KG1 (cell line): Measurements from ENCODE around the gene ACE.
"Not testable (repeated sequence)": the region's sequence is repeated elsewhere in the genome, so short reads cannot be mapped to it uniquely, and the experiment has no call there.

ENCODE experiments used
- DNase-seq: peaks from one replicate; lab custom pipeline; 2025; lab: John Stamatoyannopoulos, UW

ACE gene

DNA sequence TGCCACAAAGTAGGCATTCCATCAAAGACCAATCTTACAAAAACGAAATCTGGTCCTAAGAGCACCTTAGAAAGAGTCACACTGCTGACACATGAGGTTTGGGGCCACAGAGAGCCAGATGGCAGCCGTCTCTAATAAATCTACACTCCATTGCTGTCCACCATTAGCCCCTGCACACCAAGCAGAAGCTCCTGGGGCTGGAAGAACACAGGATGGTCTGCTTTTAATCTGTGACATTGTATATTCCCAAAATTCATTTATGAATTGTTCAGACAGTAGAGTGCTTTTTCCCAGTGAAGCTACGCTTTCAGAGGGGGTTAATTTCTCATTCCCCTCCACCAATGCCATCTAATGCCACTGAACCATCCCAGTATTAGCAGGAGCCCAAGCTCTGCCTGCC lies 32.4 kb upstream of the ACE start:
- no peak for DNase-seq

DNA sequence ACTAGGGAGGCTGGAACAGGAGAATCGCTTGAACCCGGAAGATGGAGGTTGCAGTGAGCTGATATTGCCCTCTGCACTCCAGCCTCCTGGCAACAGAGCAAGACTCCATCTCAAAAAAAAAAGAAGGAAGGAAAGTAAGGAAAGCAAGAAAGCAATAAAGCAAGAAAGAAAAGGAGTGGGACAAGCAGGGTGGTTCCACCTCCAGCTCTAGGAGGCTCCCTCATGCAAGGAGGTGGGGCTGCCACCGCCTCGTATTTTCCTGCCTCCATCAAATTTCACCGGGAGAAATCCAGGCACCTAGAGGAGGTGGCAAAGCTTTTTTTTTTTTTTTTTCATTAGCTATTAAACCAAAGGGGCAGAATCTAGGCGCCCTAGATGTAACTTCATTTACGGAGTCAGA lies 31.8 kb upstream of the ACE start:
- no peak for DNase-seq

DNA sequence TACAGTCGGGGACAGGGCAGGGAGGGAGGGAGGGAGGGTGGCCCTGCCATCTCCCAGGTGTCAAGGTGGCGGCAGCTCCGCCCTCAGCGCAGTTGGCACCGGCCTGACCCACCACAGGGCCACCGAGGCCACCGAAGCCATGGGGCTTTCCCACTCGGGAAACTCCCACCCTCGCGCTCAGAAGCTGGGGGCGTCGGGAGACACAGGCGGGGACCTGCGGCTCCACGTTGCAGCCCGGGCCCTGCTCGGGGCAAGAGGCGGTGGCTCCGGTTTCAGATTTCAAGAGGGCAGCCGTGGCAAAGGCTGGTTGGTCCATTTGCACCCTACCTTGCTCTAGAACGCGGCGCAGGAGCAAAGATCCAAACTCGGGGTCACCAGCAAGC lies 31.3 kb upstream of the ACE start:
- DNase-seq: no peak

DNA sequence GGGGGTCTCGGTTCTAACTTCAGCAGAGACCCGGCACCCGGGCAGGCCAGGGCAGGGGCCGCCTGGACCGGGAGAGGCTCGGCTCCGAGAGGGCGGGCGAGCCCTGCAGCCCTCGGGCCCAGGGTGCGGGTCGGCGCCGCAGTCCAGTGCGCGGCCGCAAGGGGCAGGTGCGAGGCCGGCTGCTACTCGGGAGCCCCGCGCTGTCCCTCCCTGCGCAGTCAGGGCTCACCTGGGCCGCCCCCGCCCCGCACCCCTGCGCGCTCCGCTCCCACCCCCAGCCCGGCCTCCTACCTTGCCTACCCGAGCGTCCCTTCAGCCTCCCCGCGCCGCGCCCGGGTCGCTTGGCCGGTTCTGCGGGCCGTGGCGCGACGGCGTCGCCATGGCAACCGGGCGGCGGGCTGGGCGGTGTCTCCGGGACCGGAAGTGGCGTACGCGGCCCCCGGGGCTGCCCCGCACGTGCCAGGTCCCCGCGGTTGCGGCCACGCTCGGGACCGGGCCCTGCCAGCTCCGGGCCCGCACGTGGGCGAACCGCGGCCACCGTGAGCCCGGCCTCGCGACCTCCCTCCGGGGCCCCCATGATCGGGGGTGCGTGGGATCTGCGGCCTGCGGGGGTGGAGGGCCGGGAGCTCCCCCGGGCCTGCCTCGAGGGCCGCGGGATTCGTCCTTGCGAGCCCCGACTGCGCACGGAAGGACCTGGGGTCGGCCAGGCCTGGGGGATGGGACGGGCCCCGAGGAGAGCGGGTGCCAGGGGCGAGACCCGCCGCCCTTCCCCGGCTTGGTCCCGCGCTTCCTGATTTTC lies 30.7 kb upstream of the ACE start, which contains the start of gene CYB561:
Gene CYB561, minus strand, starts transcription at position 353 of the 799 bp plus-strand sequence. CDS start 8,759 bp downstream, outside the sequence.
- DNase-seq: no peak

DNA sequence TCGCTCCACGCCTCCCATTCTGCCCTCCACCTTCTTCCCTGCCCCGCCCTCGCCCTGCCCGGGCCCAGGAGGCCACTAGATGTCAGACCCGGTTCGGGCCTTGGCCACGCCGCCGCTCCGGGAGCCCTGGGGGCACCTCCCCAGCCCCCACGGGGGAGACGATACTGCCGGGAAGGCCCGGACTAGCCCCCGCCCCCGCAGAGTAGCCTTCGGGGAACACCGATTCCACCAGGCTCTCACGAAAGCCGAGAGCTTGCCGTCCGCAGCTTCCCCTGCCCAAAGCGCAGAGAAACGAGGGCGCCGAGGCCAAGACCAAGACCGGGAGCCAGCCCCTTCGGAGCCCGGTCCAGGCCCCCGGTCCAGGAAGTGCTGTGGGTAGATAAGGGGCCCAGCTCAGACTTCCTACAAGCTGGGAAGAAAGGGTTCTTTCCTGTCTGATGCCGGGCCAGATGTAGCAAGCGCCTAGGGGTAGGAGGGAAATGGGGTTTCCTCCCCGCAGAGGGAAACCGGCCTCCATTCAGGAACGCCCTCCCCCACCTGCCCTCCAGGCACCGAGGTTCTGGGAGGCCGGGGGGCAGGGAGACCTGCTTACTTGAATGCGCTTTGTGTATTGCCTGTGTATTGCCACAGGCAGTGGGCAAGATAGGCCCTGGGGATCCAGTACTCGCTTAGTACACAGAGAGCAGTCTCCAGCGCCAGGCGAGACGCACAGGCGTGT lies 29.9 kb upstream of the ACE start:
- DNase-seq: peak; percentile 80

DNA sequence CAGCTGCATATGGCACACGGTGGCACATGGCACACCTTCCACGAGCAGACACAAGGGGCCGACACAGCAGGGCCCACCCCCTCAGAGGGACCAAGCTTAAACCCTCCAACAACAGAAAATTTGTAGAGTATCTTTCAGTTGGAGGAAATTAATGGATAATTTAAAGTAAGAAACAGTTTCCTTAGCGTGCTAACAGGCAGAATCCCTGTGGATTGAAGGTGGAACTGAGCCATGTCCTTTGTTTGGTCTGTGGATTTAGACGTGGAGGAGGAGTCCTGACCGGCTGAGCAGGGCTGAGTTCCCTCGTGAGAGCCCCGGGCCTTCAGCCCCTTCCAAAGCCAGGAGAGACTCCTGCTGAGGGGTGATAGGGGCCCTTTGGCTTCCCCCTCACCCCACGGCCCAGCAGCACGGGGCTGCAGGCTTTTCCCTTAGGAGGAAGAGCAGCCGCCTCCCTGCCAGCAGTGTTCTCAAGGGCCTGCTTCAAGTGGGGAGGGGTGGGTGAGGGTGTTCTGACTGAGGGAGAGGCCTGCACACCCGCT lies 29.3 kb upstream of the ACE start:
- DNase-seq: no peak

DNA sequence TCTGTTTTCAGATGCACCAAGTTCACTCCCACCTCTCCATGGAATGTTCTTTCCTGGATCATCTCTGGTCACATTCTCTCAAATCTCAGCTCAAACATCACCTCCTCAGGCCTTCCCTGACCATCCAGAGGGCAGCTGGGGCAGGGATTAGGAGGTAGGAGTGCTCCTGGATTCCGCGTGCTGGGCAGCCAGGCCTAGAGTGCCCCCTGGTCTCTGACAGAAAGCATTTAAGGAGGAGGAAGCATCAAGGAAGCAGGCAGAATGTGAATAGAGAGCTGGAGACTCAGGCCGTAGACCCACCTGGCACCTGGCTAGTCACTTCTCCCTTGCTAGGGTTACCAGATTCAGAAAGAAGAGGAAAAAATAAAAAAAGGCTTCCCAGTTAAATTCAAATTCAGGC lies 28.2 kb upstream of the ACE start:
- DNase-seq: no peak

DNA sequence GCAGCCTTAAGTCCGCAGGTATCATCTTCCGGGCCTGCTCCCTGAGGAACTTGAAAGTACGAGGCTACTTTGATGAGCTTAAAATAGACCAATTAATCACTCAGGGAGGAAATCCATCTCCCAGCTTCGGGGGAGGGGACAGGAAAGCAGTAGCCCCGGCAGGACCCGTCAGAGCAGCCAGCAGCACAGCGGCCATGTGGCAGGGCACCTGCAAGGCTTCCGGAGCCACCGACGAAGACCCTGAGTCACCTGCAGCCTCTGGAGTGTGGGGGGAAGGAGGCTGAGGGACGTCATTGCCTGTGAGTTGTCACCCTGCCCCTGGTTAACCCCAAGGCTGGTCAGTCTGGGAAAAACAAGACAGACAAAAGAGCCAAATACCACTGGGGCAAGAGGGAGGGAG lies 26.3 kb upstream of the ACE start:
- peak; percentile 23 for DNase-seq

DNA sequence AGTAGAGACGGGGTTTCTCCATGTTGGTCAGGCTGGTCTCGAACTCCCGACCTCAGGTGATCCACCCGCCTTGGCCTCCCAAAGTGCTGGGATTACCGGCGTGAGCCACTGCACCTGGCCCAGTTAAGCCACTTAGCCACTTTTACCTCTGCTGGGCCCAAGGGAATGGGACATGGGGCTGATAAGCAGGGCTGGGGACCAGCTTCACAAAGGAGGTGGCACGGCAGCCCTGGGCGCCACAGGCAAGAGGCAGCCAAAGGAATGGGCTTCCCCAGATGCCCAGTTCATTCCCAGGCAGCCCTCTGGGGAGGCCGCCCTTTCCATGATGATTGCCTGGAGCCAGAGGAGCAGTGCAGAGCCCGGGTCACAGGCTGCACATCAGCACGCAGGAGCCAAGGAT lies 25.7 kb upstream of the ACE start:
- no peak for DNase-seq

DNA sequence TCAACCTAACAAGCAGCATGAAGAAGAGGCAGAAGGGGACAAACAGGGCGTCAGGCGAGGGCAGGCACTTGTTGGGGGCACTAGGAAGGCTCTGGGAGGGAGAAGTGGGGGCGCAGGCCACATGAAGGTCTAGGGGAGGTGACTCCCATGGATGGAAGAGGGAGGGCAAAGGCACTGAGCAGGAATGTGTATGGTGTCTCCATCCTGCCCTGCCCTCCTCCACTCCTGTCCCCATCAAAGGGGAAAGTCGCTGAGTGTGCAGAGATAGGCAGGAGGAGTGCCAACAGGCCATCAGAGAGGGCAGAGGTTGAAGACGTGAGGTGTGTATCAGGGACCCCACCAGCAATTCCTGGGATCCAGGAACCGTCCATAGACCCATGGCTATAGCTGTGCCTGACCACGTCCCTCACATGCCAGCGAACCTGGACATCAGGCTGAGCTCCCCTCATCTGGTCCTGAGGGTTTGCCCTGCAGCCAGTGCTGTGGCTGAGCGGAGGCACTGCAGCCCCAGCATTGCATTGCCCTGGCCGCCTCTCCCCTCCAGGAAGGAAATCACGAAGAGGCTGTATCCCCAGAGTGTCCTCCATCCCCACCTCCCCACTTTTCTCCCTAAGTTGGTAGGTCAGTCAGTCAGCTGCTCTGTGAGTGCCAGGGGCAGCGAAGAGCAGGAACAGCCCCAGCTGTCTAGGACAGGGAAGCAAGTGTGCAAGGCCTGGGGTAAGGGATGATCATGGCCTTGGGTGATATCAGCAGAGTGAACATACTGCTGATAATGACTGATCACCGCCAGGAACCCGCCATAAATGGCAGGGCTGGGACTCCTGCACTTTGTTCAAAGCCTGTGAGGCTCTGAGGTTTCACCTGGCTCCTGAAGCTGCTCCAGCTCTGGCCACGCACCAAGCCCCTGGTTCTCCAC lies 24.6 kb upstream of the ACE start:
- DNase-seq: no peak

DNA sequence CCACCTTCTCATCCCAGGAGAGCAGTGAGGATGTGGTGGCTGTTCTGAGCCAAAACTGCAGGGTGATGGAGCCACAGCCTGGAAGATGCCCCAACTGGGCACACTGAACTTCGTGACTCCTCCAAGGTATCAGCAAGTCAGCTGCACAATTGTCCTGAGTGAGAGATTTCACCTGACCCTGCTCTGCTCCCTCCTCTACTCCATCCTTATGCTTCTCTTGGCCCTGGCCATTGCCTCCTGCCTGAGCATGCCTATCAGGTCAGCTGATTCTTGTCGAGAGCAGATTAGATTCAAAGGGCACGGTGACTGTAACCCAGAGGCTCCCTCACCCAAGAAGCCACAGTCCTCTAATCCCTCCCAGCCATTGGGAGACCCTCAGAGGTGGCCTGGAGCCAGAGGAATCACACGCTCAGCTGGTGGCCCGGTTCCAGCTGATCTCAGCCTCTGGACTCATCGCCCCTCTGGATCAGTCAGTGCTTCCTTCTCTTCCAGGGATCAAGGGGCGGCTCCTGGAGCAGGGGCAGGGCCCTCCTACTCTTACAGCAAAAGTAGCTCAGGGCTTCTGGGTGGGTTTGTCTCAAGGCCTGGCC lies 23.8 kb upstream of the ACE start:
- DNase-seq: no peak

DNA sequence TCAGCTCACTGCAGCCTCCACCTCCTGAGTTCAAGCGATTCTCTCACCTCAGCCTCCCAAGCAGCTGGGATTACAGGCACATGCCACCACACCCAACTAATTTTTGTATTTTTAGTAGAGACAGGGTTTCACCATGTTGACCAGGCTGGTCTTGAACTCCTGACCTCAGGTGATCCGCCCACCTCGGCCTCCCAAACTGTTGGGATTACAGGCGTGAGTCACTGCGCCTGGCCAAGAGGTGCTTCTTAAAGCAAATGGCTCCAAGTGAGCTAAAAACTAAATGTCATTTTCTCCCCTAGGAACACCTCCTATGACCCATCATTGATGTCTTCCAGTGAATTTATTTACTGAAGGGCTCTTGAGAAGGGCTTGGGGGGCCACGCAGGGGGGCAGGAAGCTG lies 22.5 kb upstream of the ACE start:
- DNase-seq: not testable (repeated sequence)

DNA sequence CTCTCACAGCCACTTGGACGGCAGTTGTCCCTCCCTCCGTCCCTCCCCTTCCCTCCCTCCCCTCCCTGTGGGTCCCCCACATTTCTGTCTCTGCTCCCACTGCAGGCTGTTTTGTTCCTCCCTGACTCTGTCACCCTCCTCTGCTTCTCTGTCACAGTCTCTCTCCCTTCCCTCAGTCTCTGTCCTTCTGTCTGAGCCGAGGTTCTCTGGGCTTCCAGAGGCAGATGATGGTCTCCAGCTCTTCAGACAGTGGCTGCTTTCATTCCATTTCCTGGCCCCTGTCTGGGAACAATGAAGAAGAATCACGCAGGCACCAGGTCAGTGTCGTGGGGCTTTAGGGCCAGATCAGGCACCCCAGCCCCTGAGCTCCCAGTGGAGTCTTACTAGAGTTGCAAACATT lies 21.9 kb upstream of the ACE start:
- no peak for DNase-seq

DNA sequence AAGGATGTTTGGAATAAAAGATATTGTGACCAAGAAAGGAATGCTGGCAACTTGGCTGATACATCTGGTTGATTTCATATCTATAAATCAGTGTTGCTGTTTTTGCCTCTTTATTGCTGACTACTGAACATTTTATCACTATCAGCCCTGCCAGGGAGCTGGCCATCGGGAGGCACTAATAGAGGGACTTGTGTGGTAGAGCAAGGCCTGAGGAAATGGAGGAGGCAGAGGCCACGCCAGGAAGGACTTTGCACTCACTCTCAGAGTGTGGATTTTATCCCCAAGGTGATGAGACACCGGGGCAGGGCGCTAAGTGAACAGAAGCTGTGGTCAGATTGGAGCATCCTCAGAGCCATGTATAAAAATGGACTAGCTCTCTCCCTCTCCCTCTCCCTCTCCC lies 21.4 kb upstream of the ACE start:
- no peak for DNase-seq

DNA sequence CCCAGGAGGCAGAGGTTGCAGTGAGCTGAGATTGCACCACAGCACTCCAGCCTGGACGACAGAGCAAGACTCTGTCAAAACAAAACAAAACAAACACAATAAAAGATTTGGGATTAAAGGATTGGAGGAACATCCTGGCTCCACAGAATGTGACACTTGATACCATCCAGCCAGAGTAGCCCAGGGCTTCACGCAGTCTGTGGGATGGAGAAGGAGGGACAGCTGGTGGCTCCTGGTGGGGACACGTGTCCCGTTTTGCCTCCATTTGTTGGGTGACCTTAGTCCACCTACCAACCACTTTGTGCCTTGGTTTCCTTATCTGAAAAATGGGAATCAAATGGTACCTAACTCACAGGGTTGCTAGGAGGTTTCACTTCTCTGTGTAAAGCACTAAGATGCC lies 18.4 kb upstream of the ACE start:
- no peak for DNase-seq

DNA sequence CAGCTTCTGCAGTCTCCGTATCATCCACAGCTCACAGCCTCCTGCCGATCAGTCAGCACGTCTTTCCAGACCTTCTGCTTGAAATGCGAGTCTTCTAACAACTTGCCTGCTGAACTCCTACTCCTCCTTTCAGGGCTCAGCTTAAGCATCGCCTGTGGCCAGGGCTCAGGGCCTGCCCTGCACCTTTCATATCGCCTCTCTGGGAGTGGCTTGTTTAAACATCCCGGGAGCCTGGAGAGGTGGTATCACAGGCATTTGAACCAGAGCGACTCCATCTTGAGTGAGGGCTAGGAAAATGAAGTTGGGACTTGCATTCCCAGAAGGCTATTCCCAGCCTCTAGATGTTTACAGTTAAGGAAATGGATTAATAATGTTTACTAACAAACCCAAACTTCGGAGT lies 16.8 kb upstream of the ACE start:
- no peak for DNase-seq

DNA sequence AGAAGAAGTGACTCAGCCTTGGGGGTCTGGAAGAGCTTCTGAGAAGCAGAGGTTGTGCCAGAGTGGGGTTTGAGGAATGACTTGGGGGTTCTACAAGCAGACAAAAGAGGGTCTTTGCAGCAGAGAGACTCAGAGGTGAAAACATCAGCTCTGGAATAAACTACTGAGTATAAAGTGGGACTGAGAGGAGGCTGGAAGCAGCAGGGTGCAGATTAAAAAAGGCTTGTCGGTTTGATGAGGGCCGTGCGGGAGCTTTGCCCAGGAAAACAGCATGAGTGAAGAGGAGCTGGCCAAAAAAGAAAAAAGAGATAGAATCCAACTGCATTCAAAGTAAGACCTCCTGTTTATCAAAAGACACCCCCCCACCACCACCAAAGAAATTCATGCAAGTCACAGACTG lies 13.1 kb upstream of the ACE start:
- no peak for DNase-seq

DNA sequence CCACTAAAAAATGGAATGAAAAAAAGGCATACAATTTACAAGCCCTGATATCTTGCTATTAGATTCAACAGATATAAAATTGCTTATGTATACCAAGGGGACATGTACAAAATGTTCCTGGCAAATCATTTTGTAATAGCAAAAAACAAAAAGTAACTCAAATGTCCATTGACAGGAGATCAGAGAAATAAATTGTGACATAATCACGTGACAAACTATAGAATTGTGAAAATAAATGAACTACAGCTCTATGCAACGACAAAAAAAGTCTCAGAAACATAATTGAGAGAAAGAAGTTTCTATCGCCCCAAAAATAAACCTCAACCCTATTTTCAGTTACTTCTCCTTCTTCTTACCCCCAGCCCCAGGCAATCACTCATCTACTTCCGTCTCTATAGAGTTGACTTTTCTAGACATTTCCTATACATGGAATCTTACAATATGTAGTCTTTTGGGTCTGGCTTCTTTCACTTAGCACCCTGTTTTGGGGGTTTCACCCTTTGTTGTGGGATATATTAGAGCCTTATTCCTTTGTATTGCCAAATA lies 12.1 kb upstream of the ACE start:
- DNase-seq: no peak

DNA sequence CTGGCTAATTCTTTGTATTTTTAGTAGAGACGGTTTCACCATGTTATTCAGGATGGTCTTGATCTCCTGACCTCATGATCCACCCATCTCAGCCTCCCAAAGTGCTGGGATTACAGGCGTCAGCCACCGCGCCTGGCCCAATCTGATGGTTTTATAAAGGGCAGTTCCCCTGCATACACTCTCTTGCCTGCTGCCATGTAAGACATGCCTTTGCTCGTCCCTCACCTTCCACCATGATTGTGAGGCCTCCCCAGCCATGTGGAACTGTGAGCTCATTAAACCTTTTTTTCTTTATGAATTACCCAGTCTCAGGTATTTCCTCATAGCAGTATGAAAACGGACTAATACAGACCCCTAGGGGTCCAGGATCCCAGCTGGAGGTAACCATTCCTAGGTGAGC lies 8.8 kb upstream of the ACE start:
- DNase-seq: not testable (repeated sequence)

DNA sequence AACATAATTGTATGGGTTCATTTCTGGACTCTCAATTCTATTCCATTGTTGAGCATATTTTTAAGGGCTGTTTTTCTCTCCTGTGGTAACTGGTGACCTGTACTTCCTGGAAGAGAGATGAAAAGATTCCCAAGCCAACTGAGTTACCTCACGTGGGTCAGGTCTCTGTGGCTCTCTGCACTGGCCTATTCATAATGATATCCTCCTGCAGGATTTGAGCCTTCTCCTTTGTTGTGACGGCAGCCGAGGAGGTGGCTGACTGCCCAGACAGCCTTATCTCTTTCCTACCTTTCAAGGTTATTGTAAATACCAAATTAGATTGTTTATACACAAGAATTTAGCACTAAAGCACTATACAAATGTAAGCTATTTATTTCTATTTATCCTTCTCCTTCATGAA lies 2.7 kb upstream of the ACE start:
- no peak for DNase-seq

DNA sequence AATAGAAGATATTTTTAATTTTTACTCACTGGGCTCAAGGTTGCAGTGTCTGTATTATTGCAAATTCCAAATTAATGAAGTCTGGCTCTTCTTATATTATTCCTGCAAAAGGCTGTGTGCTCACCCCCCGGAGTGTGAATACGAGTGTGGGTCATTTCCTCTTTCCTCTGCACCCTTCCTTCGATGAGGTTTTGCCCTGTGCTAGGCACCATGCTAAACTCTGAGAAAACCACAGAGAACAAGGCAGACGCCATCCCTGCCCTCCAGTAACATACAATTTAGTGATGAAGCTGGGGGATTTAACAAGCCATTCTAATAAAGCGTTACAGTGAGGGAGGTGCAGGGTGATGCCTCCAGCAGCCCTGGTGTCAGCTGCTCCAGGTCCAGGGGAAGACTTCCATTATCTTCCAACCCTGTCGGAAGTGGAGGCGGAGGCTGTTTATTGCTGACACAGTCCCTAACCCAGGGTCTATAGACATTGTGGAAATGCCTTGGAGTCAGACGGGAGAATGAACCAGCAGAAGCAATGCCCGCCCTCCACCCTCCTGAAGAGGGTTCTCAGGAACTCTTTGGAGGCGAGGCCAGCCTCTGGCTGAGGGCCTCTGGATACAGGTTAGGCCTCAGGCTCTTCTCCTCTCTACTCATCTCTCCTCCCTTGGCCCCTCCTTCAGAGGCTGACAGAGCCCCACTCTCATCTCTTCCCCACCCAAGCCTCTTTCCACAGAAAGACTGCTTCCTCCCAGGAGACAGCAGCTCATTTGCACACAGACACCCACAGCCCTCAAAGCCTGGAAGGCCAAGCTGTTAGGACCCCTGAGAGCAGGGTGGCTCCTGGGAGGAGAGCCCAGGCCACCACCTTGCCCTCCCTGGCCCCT lies 2.0 kb upstream of the ACE start:
- DNase-seq: no peak
